IMR-90 (cell line): ENCODE results near the gene DPYD. TPM values are rescaled to one million over a fixed set of nuclear protein-coding genes. Genes with fewer than 3 reads are reported as not detected.
A peak's percentile ranks its signal among the peaks of the same experiment; 100 is the strongest.

Experiments
- ATAC-seq: fragments of 200-7000 bp; cut with Tn5 transposase; 2 replicates; pipeline ENCODE4 v1.9.1; 2020; ENCODE audit warnings: low read depth, mild to moderate bottlenecking, moderate library complexity
- BruUV-seq: library from RNA; stranded (reverse); fragments of 400-500 nt; replicated peaks from 2 replicates; lab custom pipeline; 2021; lab: Mats Ljungman, UMichigan
- CTCF ChIA-PET: fragments of 300-600 bp; formaldehyde crosslinking; extraction: SDS; loops from one replicate; lab custom pipeline; 2021; ENCODE audit warnings: antibody characterized with exemption; lab: Yijun Ruan, JAX
- POLR2A ChIA-PET: fragments of 300-600 bp; sonication (Branson Sonifier 250); formaldehyde crosslinking; loops from one replicate; lab custom pipeline; 2022; ENCODE audit warnings: antibody characterized with exemption; ENCODE audit not compliant: unreplicated experiment; lab: Charles Lee
- DNase-seq: peaks from one replicate; pipeline ENCODE4 v3.0.0; 2013
- H2AFZ ChIP-seq: replicated peaks from 2 replicates; pipeline ENCODE3; 2013; ENCODE audit warnings: low read length, mild to moderate bottlenecking; ENCODE audit not compliant: poor library complexity
- H2AK5ac ChIP-seq: 2 replicates; pipeline ENCODE4 v1.6.1; 2013; ENCODE audit warnings: low read depth, low read length, inconsistent platforms
- H2AK9ac ChIP-seq: replicated peaks from 2 replicates; pipeline ENCODE3; 2013; ENCODE audit warnings: mild to moderate bottlenecking, low read depth, low read length, moderate library complexity; ENCODE audit not compliant: poor library complexity
- H2BK120ac ChIP-seq: 2 replicates; pipeline ENCODE4 v1.6.1; 2013; ENCODE audit warnings: low read depth, low read length, inconsistent platforms
- H2BK15ac ChIP-seq: 3 replicates; pipeline ENCODE4 v1.6.1; 2013; ENCODE audit warnings: low read depth, low read length, inconsistent platforms
- H2BK20ac ChIP-seq: 2 replicates; pipeline ENCODE4 v1.6.1; 2013; ENCODE audit warnings: low read depth, mild to moderate bottlenecking, inconsistent platforms, low read length, moderate library complexity
- H2BK5ac ChIP-seq: 2 replicates; pipeline ENCODE4 v1.6.1; 2013; ENCODE audit warnings: mild to moderate bottlenecking, low read depth, low read length, inconsistent platforms; ENCODE audit not compliant: poor library complexity, severe bottlenecking
- H3K14ac ChIP-seq: replicated peaks from 2 replicates; pipeline ENCODE4 v1.6.1; 2013; ENCODE audit warnings: low read depth, low read length, inconsistent platforms
- H3K18ac ChIP-seq: 2 replicates; pipeline ENCODE4 v1.6.1; 2013; ENCODE audit warnings: low read depth, low read length, control low read depth
- H3K23ac ChIP-seq: 2 replicates; pipeline ENCODE4 v1.6.1; 2013; ENCODE audit warnings: low read depth, low read length, inconsistent platforms
- H3K27ac ChIP-seq: 2 replicates; pipeline ENCODE4 v1.5.1; 2013; ENCODE audit warnings: mild to moderate bottlenecking, control low read depth, low read length; ENCODE audit not compliant: insufficient read depth
- H3K27me3 ChIP-seq: 2 replicates; pipeline ENCODE4 v1.6.1; 2013; ENCODE audit warnings: low read length; ENCODE audit not compliant: control insufficient read depth, insufficient read depth
- H3K36me3 ChIP-seq: 2 replicates; pipeline ENCODE4 v1.6.1; 2013; ENCODE audit warnings: low read length, mixed read lengths; ENCODE audit not compliant: control insufficient read depth, insufficient read depth
- H3K4ac ChIP-seq: 2 replicates; pipeline ENCODE4 v1.6.1; 2013; ENCODE audit warnings: low read depth, low read length, inconsistent platforms
- H3K4me1 ChIP-seq: 2 replicates; pipeline ENCODE4 v1.6.1; 2013; ENCODE audit warnings: low read length, mixed read lengths; ENCODE audit not compliant: control insufficient read depth, insufficient read depth
- H3K4me2 ChIP-seq: 2 replicates; pipeline ENCODE4 v1.6.1; 2013; ENCODE audit warnings: low read depth, mild to moderate bottlenecking, control low read depth, low read length, moderate library complexity
- H3K4me3 ChIP-seq: 2 replicates; pipeline ENCODE4 v1.5.1; 2013; ENCODE audit warnings: low read depth, mild to moderate bottlenecking, control low read depth, low read length, moderate library complexity; ENCODE audit not compliant: insufficient read depth
- H3K56ac ChIP-seq: 2 replicates; pipeline ENCODE4 v1.6.1; 2013; ENCODE audit warnings: low read length, inconsistent platforms; ENCODE audit not compliant: insufficient read depth; ENCODE audit errors: extremely low read depth
- H3K79me1 ChIP-seq, 2 experiments: 2 replicates each; pipeline ENCODE4 v1.6.1; 2013; ENCODE audit warnings: low read length in 2 of 2, inconsistent platforms in 1 of 2, low read depth in 1 of 2
- H3K9ac ChIP-seq: 2 replicates; pipeline ENCODE4 v1.6.1; 2013; ENCODE audit warnings: low read depth, low read length, control low read depth
- H3K9me1 ChIP-seq: 2 replicates; pipeline ENCODE4 v1.6.1; 2013; ENCODE audit warnings: low read length, inconsistent platforms; ENCODE audit not compliant: insufficient read depth
- H3K9me3 ChIP-seq: 2 replicates; pipeline ENCODE4 v1.6.1; 2013; ENCODE audit warnings: low read length; ENCODE audit not compliant: control insufficient read depth, insufficient read depth
- H4K20me1 ChIP-seq: 2 replicates; pipeline ENCODE4 v1.6.1; 2013; ENCODE audit warnings: low read length, inconsistent platforms; ENCODE audit not compliant: insufficient read depth
- H4K5ac ChIP-seq: 2 replicates; pipeline ENCODE4 v1.6.1; 2013; ENCODE audit warnings: mild to moderate bottlenecking, low read depth, low read length, control low read depth
- H4K8ac ChIP-seq, 2 experiments: 2 replicates each; pipeline ENCODE4 v1.6.1; 2013; ENCODE audit warnings: low read depth in 2 of 2, low read length in 2 of 2, control low read depth in 1 of 2, inconsistent platforms in 1 of 2
- H4K91ac ChIP-seq: 2 replicates; pipeline ENCODE4 v1.6.1; 2013; ENCODE audit warnings: low read depth, low read length, inconsistent platforms; ENCODE audit not compliant: insufficient read depth
- CEBPB ChIP-seq: IDR thresholded peaks from 2 replicates; pipeline ENCODE4 v1.6.1; 2012; ENCODE audit warnings: low read depth, low read length, improper control_type of control experiment
- FOS ChIP-seq: fragments of 150-350 bp; IDR thresholded peaks from 2 replicates; pipeline ENCODE4 v1.6.1; 2016; ENCODE audit warnings: low read depth, low read length
- MAFK ChIP-seq: IDR thresholded peaks from 2 replicates; pipeline ENCODE4 v1.6.1; 2012; ENCODE audit warnings: low read depth, low read length, improper control_type of control experiment
- MXI1 ChIP-seq: IDR thresholded peaks from 2 replicates; pipeline ENCODE4 v1.6.1; 2012; ENCODE audit warnings: low read depth, mild to moderate bottlenecking, low read length, moderate library complexity, borderline replicate concordance
- NFE2L2 ChIP-seq: fragments of 150-350 bp; IDR thresholded peaks from 2 replicates; pipeline ENCODE4 v1.6.1; 2016; ENCODE audit warnings: low read depth, mild to moderate bottlenecking, low read length
- POLR2A ChIP-seq: IDR thresholded peaks from 2 replicates; pipeline ENCODE4 v1.6.1; 2012; ENCODE audit warnings: mild to moderate bottlenecking, low read depth, low read length
- RCOR1 ChIP-seq: IDR thresholded peaks from 2 replicates; pipeline ENCODE4 v1.6.1; 2012; ENCODE audit warnings: mild to moderate bottlenecking, low read length, improper control_type of control experiment; ENCODE audit not compliant: insufficient replicate concordance
- WGBS, 2 experiments: methylation state at CpG; one replicate each; pipeline versions ENCODE4 v1.1.5 to v1.1.7; 2013; ENCODE audit warnings: missing lambda C conversion rate in 2 of 2; ENCODE audit not compliant: insufficient read length in 1 of 2; ENCODE audit errors: extremely low coverage in 2 of 2; 5-methylcytosine and 5-hydroxymethylcytosine counted together
- dilution Hi-C: fragments of 300-500 bp; cut with HindIII; formaldehyde crosslinking; loops from one replicate; pipeline ENCODE4 v1.14.3; 2018; ENCODE audit warnings: low sequenced_read_pairs; ENCODE audit not compliant: unreplicated experiment
- in situ Hi-C: fragments of 300-500 bp; cut with MboI; formaldehyde crosslinking; loops from 3 replicates; pipeline ENCODE4 v1.14.3; 2019; ENCODE audit warnings: low sequenced_read_pairs, inconsistent platforms, mixed read lengths
- intact Hi-C: fragments of 100-400 bp; cut with micrococcal nuclease; formaldehyde crosslinking; loops from 2 replicates; pipeline ENCODE4 v1.10.0; 2022
- polyA plus RNA-seq, 3 experiments: library from polyadenylated mRNA; depleted of rRNA; stranded (reverse); fragments of >200 nt; gene quantifications; 2 replicates each; pipeline ENCODE4 v1.2.3, GENCODE V29; 2012; ENCODE audit warnings: low replicate concordance in 1 of 3
- total RNA-seq: library from RNA; depleted of rRNA; stranded (reverse); fragments of >200 nt; gene quantifications from 2 replicates; pipeline ENCODE4 v1.2.3, GENCODE V29; 2012

DPYD gene
- total and polyA plus RNA-seq, 2 of the 4 experiments (the other 2 are of a cell fraction), result 9.3 to 47.3 TPM

- ATAC-seq, result peak; percentile 80
- Histone ChIP-seq H3K79me1 (no peaks in the 10 kb centered on the region), H4K5ac (no peak overlapping the region), H2BK5ac (peak overlapping the region; percentile 30), H4K8ac (no peak overlapping the region), H3K56ac (no peak overlapping the region), H2BK120ac (no peak overlapping the region), H2AFZ (no peak overlapping the region), H2BK15ac (no peak overlapping the region), H3K27ac (no peak overlapping the region), H3K14ac (no peak overlapping the region), H4K91ac (no peak overlapping the region), H2AK9ac (no peak overlapping the region), H3K27me3 (no peaks in the 10 kb centered on the region), H3K4me3 (no peak overlapping the region), H4K20me1 (no peaks in the 10 kb centered on the region), H3K4ac (no peak overlapping the region), H3K4me1 (peaks cover 1% of the 10 kb centered on the region; the same call in 1 of the 2 replicates), H3K9ac (no peak overlapping the region), H2BK20ac (no peak overlapping the region), H3K4me2 (no peak overlapping the region), H3K9me1 (no peaks in the 10 kb centered on the region), H3K23ac (no peak overlapping the region), H3K36me3 (no peaks in the 10 kb centered on the region), H3K18ac (no peak overlapping the region), H2AK5ac (no peak overlapping the region), H3K9me3 (no peaks in the 10 kb centered on the region)
- in situ Hi-C loops (no loop called here), dilution Hi-C loops (no loop called here), intact Hi-C loops (no loop called here)
- DNase-seq, result peak; percentile 49
- TF ChIP-seq POLR2A (no peak), CEBPB (no peak), NFE2L2 (no peak), MXI1 (no peak), FOS (no peak), RCOR1 (no peak), MAFK (no peak)
- no CpG with 5 or more reads among the region's 1 CpG for WGBS, 2 experiments
- BruUV-seq, result no TSS peak
- ChIA-PET CTCF (no interaction called here), POLR2A (no interaction called here)
Observed at GRCh38 chr1:97571760-97572159, 349.1 kb downstream of the DPYD start.
